ENCODE data around the gene LHX6.

- TF ChIP-seq CTCF (conservative IDR thresholded peaks at IDR 0.05) (no peak), ZFX (IDR thresholded peaks at IDR 0.05) (no peak)
Measured at GRCh38 chr9:122201641-122202040, 27.1 kb downstream of the LHX6 start.
